Neuronal stem cell (in vitro differentiated cells): ENCODE measurements around the gene NFATC2.

Experiments used
- DNase-seq: peaks from one replicate; pipeline ENCODE4 v3.0.0-alpha.2; 2013; ENCODE audit warnings: low spot score
- H2AFZ ChIP-seq: one replicate; pipeline ENCODE4 v1.6.1; 2013; ENCODE audit warnings: mild to moderate bottlenecking, low read length, inconsistent platforms
- H2AK5ac ChIP-seq: 2 replicates; pipeline ENCODE4 v1.6.1; 2013; ENCODE audit warnings: low read depth, mild to moderate bottlenecking, inconsistent platforms, low read length, moderate library complexity, mixed read lengths
- H2BK120ac ChIP-seq: 2 replicates; pipeline ENCODE4 v1.6.1; 2013; ENCODE audit warnings: low read depth, mild to moderate bottlenecking, inconsistent platforms, low read length, moderate library complexity, mixed read lengths
- H2BK12ac ChIP-seq: one replicate; pipeline ENCODE4 v1.6.1; 2013; ENCODE audit warnings: low read length, inconsistent platforms
- H2BK15ac ChIP-seq: 2 replicates; pipeline ENCODE4 v1.6.1; 2013; ENCODE audit warnings: mild to moderate bottlenecking, low read length, inconsistent platforms, mixed read lengths
- H2BK5ac ChIP-seq: one replicate; pipeline ENCODE4 v1.6.1; 2013; ENCODE audit warnings: inconsistent platforms, mild to moderate bottlenecking, low read length, moderate library complexity
- H3K14ac ChIP-seq: one replicate; pipeline ENCODE4 v1.6.1; 2013; ENCODE audit warnings: low read length, inconsistent platforms
- H3K18ac ChIP-seq: 2 replicates; pipeline ENCODE4 v1.6.1; 2013; ENCODE audit warnings: low read length, inconsistent platforms
- H3K23ac ChIP-seq: 2 replicates; pipeline ENCODE4 v1.6.1; 2013; ENCODE audit warnings: low read depth, mild to moderate bottlenecking, mixed read lengths, low read length, inconsistent platforms; ENCODE audit not compliant: poor library complexity
- H3K27ac ChIP-seq: replicated peaks from 3 replicates; pipeline ENCODE4 v1.5.1; 2013; ENCODE audit warnings: low read length, inconsistent platforms
- H3K27me3 ChIP-seq, 3 experiments: 2 replicates each; pipeline ENCODE4 v1.6.1; 2013; ENCODE audit warnings: low read length in 3 of 3, mild to moderate bottlenecking in 2 of 3, inconsistent platforms in 1 of 3, low read depth in 1 of 3, mixed read lengths in 1 of 3, moderate library complexity in 1 of 3; ENCODE audit not compliant: control insufficient read depth in 3 of 3, insufficient read depth in 3 of 3
- H3K36me3 ChIP-seq, 2 donors: replicated peaks in 1 of 2; 2 replicates each; pipeline ENCODE4 v1.6.1; 2013; ENCODE audit warnings: low read length in 2 of 2; ENCODE audit not compliant: control insufficient read depth in 2 of 2, insufficient read depth in 2 of 2
- H3K4ac ChIP-seq: 2 replicates; pipeline ENCODE4 v1.6.1; 2013; ENCODE audit warnings: inconsistent platforms, mild to moderate bottlenecking, low read length, moderate library complexity
- H3K4me1 ChIP-seq, 2 donors: 1 replicate in 1 of 2; 2 replicates in 1 of 2; pipeline ENCODE4 v1.6.1; 2013; ENCODE audit warnings: low read length in 2 of 2, low read depth in 1 of 2; ENCODE audit not compliant: control insufficient read depth in 2 of 2, insufficient read depth in 1 of 2
- H3K4me2 ChIP-seq: one replicate; pipeline ENCODE4 v1.6.1; 2013; ENCODE audit warnings: mild to moderate bottlenecking, low read length, inconsistent platforms; ENCODE audit not compliant: insufficient read depth, poor library complexity, severe bottlenecking
- H3K4me3 ChIP-seq, 2 donors: 2 replicates each; pipeline ENCODE4 v1.5.1; 2013; ENCODE audit warnings: low read length in 2 of 2, mild to moderate bottlenecking in 2 of 2, inconsistent platforms in 1 of 2, moderate library complexity in 1 of 2
- H3K79me1 ChIP-seq: one replicate; pipeline ENCODE4 v1.6.1; 2013; ENCODE audit warnings: low read depth, mild to moderate bottlenecking, inconsistent platforms, low read length, moderate library complexity
- H3K9ac ChIP-seq: one replicate; pipeline ENCODE4 v1.6.1; 2013; ENCODE audit warnings: mild to moderate bottlenecking, low read depth, low read length, inconsistent platforms; ENCODE audit not compliant: poor library complexity
- H3K9me3 ChIP-seq, 2 donors: replicated peaks in 1 of 2; 2 replicates each; pipeline versions ENCODE3 to v1.6.1; 2013; ENCODE audit warnings: low read length in 2 of 2, mild to moderate bottlenecking in 2 of 2, inconsistent platforms in 1 of 2, low read depth in 1 of 2, mixed read lengths in 1 of 2, moderate library complexity in 1 of 2; ENCODE audit not compliant: control insufficient read depth in 2 of 2, insufficient read depth in 1 of 2
- H4K8ac ChIP-seq: one replicate; pipeline ENCODE4 v1.6.1; 2013; ENCODE audit warnings: low read depth, mild to moderate bottlenecking, inconsistent platforms, low read length, moderate library complexity
- H4K91ac ChIP-seq: one replicate; pipeline ENCODE4 v1.6.1; 2013; ENCODE audit warnings: low read length, low read depth, mild to moderate bottlenecking, inconsistent platforms; ENCODE audit not compliant: poor library complexity
- WGBS, 2 donors: extraction: QIAGEN DNeasy Blood & Tissue Kit; methylation state at CpG; one replicate each; pipeline ENCODE4 v1.1.7; 2013; ENCODE audit warnings: missing lambda C conversion rate in 2 of 2, mixed read lengths in 1 of 2; ENCODE audit not compliant: insufficient read length in 2 of 2, insufficient replicate concordance in 1 of 2; ENCODE audit errors: extremely low coverage in 2 of 2; 5-methylcytosine and 5-hydroxymethylcytosine counted together

NFATC2 gene

DNA sequence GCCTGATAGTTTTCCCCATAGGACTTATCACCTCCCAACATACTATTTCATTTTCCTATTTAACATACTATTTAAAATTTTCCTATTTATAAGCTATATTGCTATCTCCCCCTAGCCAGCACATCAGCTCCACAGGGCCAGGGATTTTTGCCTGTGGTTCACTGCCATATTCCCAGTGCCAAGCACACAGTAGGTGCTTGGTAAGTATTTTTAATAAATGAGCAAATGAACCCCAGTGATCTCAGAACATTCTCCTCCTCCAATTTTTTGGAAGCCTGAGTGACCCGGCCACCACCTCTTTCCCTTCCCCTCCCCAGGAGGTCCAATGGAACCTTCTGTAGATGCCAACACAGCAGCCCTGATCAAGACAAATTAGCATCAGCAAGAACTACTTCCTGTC is 33.3 kb downstream of the NFATC2 start:
- no peak overlapping the region for H2AFZ ChIP-seq
- no peak overlapping the region for H3K23ac ChIP-seq
- no peak overlapping the region for H2BK5ac ChIP-seq
- H3K4me3 ChIP-seq = no peak overlapping the region
- no peak overlapping the region for H3K18ac ChIP-seq
- H3K79me1 ChIP-seq = no peaks in the 10 kb centered on the region
- no CpG with 5 or more reads among the region's 1 CpG for WGBS, 2 donors
- H2BK12ac ChIP-seq = no peak overlapping the region
- H4K8ac ChIP-seq = no peak overlapping the region
- H3K14ac ChIP-seq = no peak overlapping the region
- H2AK5ac ChIP-seq = no peak overlapping the region
- no peak overlapping the region for H3K4ac ChIP-seq
- H2BK120ac ChIP-seq = no peak overlapping the region
- no peak for DNase-seq
- peaks cover 0 to 2% of the 10 kb centered on the region in 2 donors for H3K9me3 ChIP-seq
- H2BK15ac ChIP-seq = no peak overlapping the region
- no peak overlapping the region for H3K4me2 ChIP-seq
- H3K9ac ChIP-seq = no peak overlapping the region
- peaks cover 0 to 2% of the 10 kb centered on the region in 2 donors for H3K4me1 ChIP-seq
- H3K36me3 ChIP-seq = no peaks in the 10 kb centered on the region
- H3K27ac ChIP-seq = no peak overlapping the region
- H3K27me3 ChIP-seq = no peaks in the 10 kb centered on the region
- no peak overlapping the region for H4K91ac ChIP-seq

DNA sequence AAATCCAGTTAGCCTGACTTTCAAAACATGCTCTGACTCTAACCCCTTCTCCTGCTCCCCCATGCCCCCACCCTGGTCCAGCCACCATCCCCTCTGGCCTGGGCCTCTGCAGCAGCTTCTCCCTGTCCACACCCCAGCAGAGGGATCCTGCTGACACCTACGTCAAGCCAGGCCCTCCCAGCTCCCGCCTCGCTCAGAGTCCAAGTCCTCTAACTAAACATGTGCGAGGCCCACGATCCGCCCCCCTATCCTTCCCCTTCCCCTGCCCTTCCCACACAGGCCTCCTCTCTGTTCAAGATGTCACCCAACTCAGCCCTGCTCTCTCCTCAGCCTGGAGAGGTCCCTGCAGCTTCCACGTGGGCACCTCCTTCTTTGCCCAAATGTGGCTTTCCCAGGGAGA is 33.7 kb downstream of the NFATC2 start:
- Histone ChIP-seq H3K79me1 (no peaks in the 10 kb centered on the region), H4K91ac (no peak overlapping the region), H3K36me3 (no peaks in the 10 kb centered on the region), H3K4me2 (no peak overlapping the region), H3K9me3 (peaks cover 0 to 2% of the 10 kb centered on the region in 2 donors), H4K8ac (no peak overlapping the region), H2BK120ac (no peak overlapping the region), H3K14ac (no peak overlapping the region), H2AFZ (no peak overlapping the region), H2BK12ac (no peak overlapping the region), H2BK5ac (no peak overlapping the region), H3K4me1 (peaks cover 0 to 2% of the 10 kb centered on the region in 2 donors), H3K23ac (no peak overlapping the region), H3K27ac (no peak overlapping the region), H3K4ac (no peak overlapping the region), H2AK5ac (no peak overlapping the region), H3K27me3 (no peaks in the 10 kb centered on the region), H2BK15ac (no peak overlapping the region), H3K4me3 (no peak overlapping the region), H3K9ac (no peak overlapping the region), H3K18ac (no peak overlapping the region)
- no peak for DNase-seq
- no CpG with 5 or more reads among the region's 7 CpGs for WGBS, 2 donors

DNA sequence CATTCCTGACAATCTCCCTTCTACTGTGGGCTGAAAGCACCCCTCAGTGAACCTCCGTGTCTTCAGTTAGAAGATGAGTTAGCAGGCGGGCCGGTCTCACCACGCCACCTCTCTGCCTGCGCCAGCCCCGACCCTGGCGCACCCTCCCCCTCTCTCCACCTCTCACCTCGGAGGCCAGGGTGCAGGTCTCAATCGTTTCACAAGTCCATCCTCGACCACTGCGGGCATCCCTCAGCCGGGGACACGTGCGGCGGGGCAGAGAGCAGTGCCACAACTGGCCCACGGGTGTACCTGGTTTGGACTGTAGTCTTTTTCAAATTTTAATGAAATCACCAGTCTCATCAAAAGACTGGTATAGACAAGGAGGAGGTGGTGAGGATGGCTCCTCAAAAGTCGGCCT is 34.4 kb downstream of the NFATC2 start:
- DNase-seq = no peak
- no peaks in the 10 kb centered on the region for H3K36me3 ChIP-seq
- no peaks in the 10 kb centered on the region for H3K27me3 ChIP-seq
- H2BK15ac ChIP-seq = no peak overlapping the region
- no peak overlapping the region for H2AFZ ChIP-seq
- WGBS, 2 donors = no CpG with 5 or more reads among the region's 17 CpGs
- H3K23ac ChIP-seq = no peak overlapping the region
- H2BK5ac ChIP-seq = no peak overlapping the region
- peaks cover 0 to 2% of the 10 kb centered on the region in 2 donors for H3K9me3 ChIP-seq
- H4K8ac ChIP-seq = no peak overlapping the region
- no peak overlapping the region for H3K27ac ChIP-seq
- H2BK120ac ChIP-seq = no peak overlapping the region
- no peaks in the 10 kb centered on the region for H3K79me1 ChIP-seq
- peaks cover 0 to 2% of the 10 kb centered on the region in 2 donors for H3K4me1 ChIP-seq
- H2BK12ac ChIP-seq = no peak overlapping the region
- H2AK5ac ChIP-seq = no peak overlapping the region
- no peak overlapping the region for H3K14ac ChIP-seq
- no peak overlapping the region for H3K9ac ChIP-seq
- peak overlapping the region; percentile 57 for H3K18ac ChIP-seq
- H3K4ac ChIP-seq = no peak overlapping the region
- no peak overlapping the region for H3K4me3 ChIP-seq
- no peak overlapping the region for H3K4me2 ChIP-seq
- no peak overlapping the region for H4K91ac ChIP-seq

DNA sequence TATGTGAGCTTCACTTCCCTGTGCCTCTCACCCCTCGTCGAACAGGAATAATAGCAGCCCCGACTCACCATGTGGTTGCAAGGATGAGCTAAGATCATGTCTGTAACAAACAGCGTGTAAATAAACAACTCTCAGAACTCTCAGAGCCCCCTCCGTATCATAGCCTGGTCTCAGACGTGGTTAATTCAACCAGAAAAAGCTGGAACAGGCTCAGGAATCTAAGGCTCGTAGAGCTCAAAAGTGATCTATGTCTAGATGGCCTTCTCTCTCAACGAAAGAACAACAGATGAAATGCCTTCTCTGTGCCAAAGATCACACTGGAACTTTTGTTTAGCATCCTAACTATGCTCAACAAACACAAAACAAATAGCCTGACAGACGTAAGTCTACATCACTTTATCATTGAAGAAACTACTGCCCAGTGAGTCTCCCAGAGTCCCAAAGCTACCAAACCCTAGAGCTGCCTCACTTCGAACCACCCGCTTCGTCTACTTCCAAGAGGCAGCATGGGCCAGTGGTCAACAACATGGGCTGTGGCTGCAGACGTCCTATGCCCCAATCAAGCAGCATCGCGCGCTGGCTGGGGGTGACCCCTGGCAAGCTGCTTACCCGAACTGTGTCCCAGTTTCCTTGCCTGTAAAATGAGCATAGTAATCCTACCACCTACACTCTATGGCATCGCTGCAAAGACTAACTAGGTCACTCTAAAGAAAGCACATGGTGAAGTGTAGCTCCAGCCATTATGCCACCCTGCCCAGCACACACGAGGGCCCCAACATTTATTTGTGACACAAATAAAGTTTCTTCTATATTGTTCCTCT is 35.1 kb downstream of the NFATC2 start:
- Histone ChIP-seq H3K79me1 (no peaks in the 10 kb centered on the region), H2AFZ (no peak overlapping the region), H3K27ac (no peak overlapping the region), H3K18ac (no peak overlapping the region), H3K4me2 (no peak overlapping the region), H3K36me3 (no peaks in the 10 kb centered on the region), H3K4ac (no peak overlapping the region), H3K9ac (peak overlapping the region; percentile 12), H2BK12ac (no peak overlapping the region), H3K27me3 (no peaks in the 10 kb centered on the region), H3K9me3 (peaks cover 0 to 2% of the 10 kb centered on the region in 2 donors), H3K4me3 (peak overlapping the region in 1 of 2 donors; percentile 27), H2BK120ac (no peak overlapping the region), H3K23ac (no peak overlapping the region), H2BK15ac (no peak overlapping the region), H3K4me1 (peaks cover 0 to 2% of the 10 kb centered on the region in 2 donors), H4K8ac (no peak overlapping the region), H2BK5ac (no peak overlapping the region), H2AK5ac (peak overlapping the region; percentile 64), H3K14ac (no peak overlapping the region), H4K91ac (no peak overlapping the region)
- DNase-seq = no peak
- WGBS, 2 donors = no CpG with 5 or more reads among the region's 19 CpGs
